Measurements from ENCODE around the gene ZNF560. TPM values are rescaled to one million over a fixed set of nuclear protein-coding genes. Genes with fewer than 3 reads are reported as not detected.

The ZNF560 gene
- total and polyA plus RNA-seq, 10 of the 15 experiments (the other 5 are each of a cell fraction or from before 2014, with no cell fraction given), result 0.03 to 0.16 (median 0.10) TPM; not detected in 4

GRCh38 chr19:9430444-9430843 lies 68.0 kb downstream of the ZNF560 start (continued):
- no peak for TF ChIP-seq ATF2 (IDR thresholded peaks at IDR 0.05; ENCODE audit: low read length)

- no TSS peak for BruUV-seq (replicated peaks)
- Histone ChIP-seq H3K79me2 (ENCODE audit: control insufficient read depth, insufficient read depth, low read length) (no peaks in the 10 kb centered on the region), H3K27me3 (replicated peaks in 1 of 2; ENCODE audit: control insufficient read depth in 2 of 2, insufficient read depth in 2 of 2, low read length in 1 of 2) (no peaks in the 10 kb centered on the region), H3K4me1 (ENCODE audit: control insufficient read depth, insufficient read depth, low read length) (no peaks in the 10 kb centered on the region), H3K4me3 (no peak overlapping the region), H3K36me3 (ENCODE audit: control insufficient read depth in 2 of 2, insufficient read depth in 2 of 2, low read length in 1 of 2) (peaks cover 3 to 20% of the 10 kb centered on the region in 2 experiments), H3K27ac (ENCODE audit: control insufficient read depth, insufficient read depth) (no peak overlapping the region), H3K9ac (ENCODE audit: control insufficient read depth, insufficient read depth, low read length) (no peak overlapping the region), H4K20me1 (ENCODE audit: control insufficient read depth, insufficient read depth) (no peaks in the 10 kb centered on the region), H3K9me3 (replicated peaks; ENCODE audit: control insufficient read depth, insufficient read depth, low read length) (peaks cover 1% of the 10 kb centered on the region; the same call in 2 of the 3 replicates), H3K4me2 (ENCODE audit: control insufficient read depth, insufficient read depth) (no peak overlapping the region), H2AFZ (ENCODE audit: control insufficient read depth, low read depth, low read length) (no peak overlapping the region)
- ATAC-seq (no peak), DNase-seq (ENCODE audit: low read depth, low spot score) (no peak), FAIRE-seq (no peak)
- whole genome bisulfite sequencing (ENCODE audit: insufficient coverage, insufficient replicate concordance, low lambda C conversion rate, missing lambda C conversion rate), result 91% methylated on average over 6 of the region's 6 CpGs
- SMC1A ChIA-PET (ENCODE audit: uncharacterized antibody, unreplicated experiment), result no interaction called here
- POLR2A ChIA-PET, result no interaction called here
- RAD21 ChIA-PET (ENCODE audit: unreplicated experiment), result no interaction called here
- in situ Hi-C loops (cut with MboI), result no loop called here
- CTCF ChIA-PET, result no interaction called here
- intact Hi-C loops (cut with micrococcal nuclease; ENCODE audit: unreplicated experiment), result no loop called here
- no peak for TF ChIP-seq ZBTB40 (IDR thresholded peaks at IDR 0.05; ENCODE audit: borderline replicate concordance)
- TF ChIP-seq SMAD5 (IDR thresholded peaks at IDR 0.05; ENCODE audit: low read depth), result no peak
- TF ChIP-seq TBL1XR1 (IDR thresholded peaks at IDR 0.05; ENCODE audit: low read depth, low read length), result no peak
- TF ChIP-seq IRF3 (IDR thresholded peaks at IDR 0.05), result no peak
- TF ChIP-seq ATF2 (IDR thresholded peaks at IDR 0.05; ENCODE audit: low read length), result no peak
- no peak for TF ChIP-seq MLLT1 (IDR thresholded peaks at IDR 0.05)
- TF ChIP-seq E2F4 (IDR thresholded peaks at IDR 0.05; ENCODE audit: low read depth, low read length), result no peak
- TF ChIP-seq RFX5 (IDR thresholded peaks at IDR 0.05; ENCODE audit: low read depth, low read length), result no peak
- TF ChIP-seq ZNF384 (IDR thresholded peaks at IDR 0.05; ENCODE audit: borderline replicate concordance, low read depth, low read length), result no peak
- TF ChIP-seq SMC3 (IDR thresholded peaks at IDR 0.05; ENCODE audit: borderline replicate concordance, low read length), result no peak
- no peak for TF ChIP-seq NFYB (IDR thresholded peaks at IDR 0.05; ENCODE audit: insufficient read depth, low read depth, low read length)
Observed at GRCh38 chr19:9427941-9428340, 70.5 kb downstream of the ZNF560 start.

Data from GM12878 (cell line).